HEK293 (cell line): ENCODE data around the gene CAPN12.
A peak's percentile ranks its signal among the peaks of the same experiment; 100 is the strongest.

ENCODE experiments used
- CTCF ChIA-PET: fragments of 350-600 bp; formaldehyde crosslinking; extraction: SDS; loops from one replicate; lab custom pipeline; 2021; ENCODE audit warnings: antibody characterized with exemption; lab: Yijun Ruan, JAX
- POLR2A ChIA-PET: fragments of 300-600 bp; formaldehyde crosslinking; extraction: SDS; loops from one replicate; lab custom pipeline; 2020; ENCODE audit warnings: antibody characterized with exemption, inconsistent platforms; lab: Yijun Ruan, JAX
- H3K27ac ChIP-seq: fragments of 200-500 bp; sonication (Bioruptor generic); 2 replicates; pipeline ENCODE4 v1.5.1; 2014; ENCODE audit warnings: low read depth, low read length, control low read depth, inconsistent platforms; ENCODE audit errors: extremely low read depth
- H3K36me3 ChIP-seq, 2 experiments: fragments of 200-500 bp in 1 of 2; sonication (Bioruptor generic) in 1 of 2; 1 replicate in 1 of 2; 2 replicates in 1 of 2; pipeline ENCODE4 v1.5.1; 2014 to 2017; ENCODE audit warnings: inconsistent platforms in 2 of 2, low read length in 2 of 2; ENCODE audit not compliant: control insufficient read depth in 2 of 2, insufficient read depth in 1 of 2
- H3K4me1 ChIP-seq: fragments of 200-500 bp; sonication (Bioruptor generic); 2 replicates; pipeline ENCODE4 v1.5.1; 2014; ENCODE audit warnings: mild to moderate bottlenecking, low read length, inconsistent platforms; ENCODE audit not compliant: control insufficient read depth, insufficient read depth
- H3K4me3 ChIP-seq: 2 replicates; pipeline ENCODE4 v1.5.1; 2011; ENCODE audit warnings: low read depth, mild to moderate bottlenecking, control low read depth, low read length, moderate library complexity
- H3K9me3 ChIP-seq: fragments of 200-500 bp; sonication (Bioruptor generic); 2 replicates; pipeline ENCODE4 v1.5.1; 2014; ENCODE audit warnings: low read depth, low read length, inconsistent platforms; ENCODE audit not compliant: control insufficient read depth, insufficient read depth
- ELK4 ChIP-seq: IDR thresholded peaks from 2 replicates; pipeline ENCODE4 v1.6.1; 2011; ENCODE audit warnings: mild to moderate bottlenecking, low read depth, low read length, borderline replicate concordance
- HOXD13 ChIP-seq: sonication (generic); formaldehyde crosslinking; IDR thresholded peaks from 2 replicates; pipeline ENCODE4 v1.8.0; 2022; ENCODE audit warnings: missing genetic modification reagents, borderline replicate concordance
- INSM2 ChIP-seq: fragments of 450-650 bp; formaldehyde crosslinking; IDR thresholded peaks from 2 replicates; pipeline ENCODE4 v1.5.1; 2016; ENCODE audit warnings: missing biosample characterization, missing genetic modification characterization
- KLF1 ChIP-seq: fragments of 450-650 bp; formaldehyde crosslinking; IDR thresholded peaks from 2 replicates; pipeline ENCODE4 v1.5.1; 2016; ENCODE audit warnings: missing biosample characterization, missing genetic modification characterization
- KLF7 ChIP-seq: fragments of 450-650 bp; formaldehyde crosslinking; IDR thresholded peaks from 2 replicates; pipeline ENCODE4 v1.5.1; 2016; ENCODE audit warnings: missing biosample characterization, missing genetic modification characterization, borderline replicate concordance
- SCRT2 ChIP-seq: fragments of 450-650 bp; formaldehyde crosslinking; IDR thresholded peaks from 2 replicates; pipeline ENCODE4 v1.5.1; 2016; ENCODE audit warnings: missing biosample characterization, missing genetic modification characterization
- TCF7L2 ChIP-seq: IDR thresholded peaks from 2 replicates; pipeline ENCODE4 v1.6.1; 2011; ENCODE audit warnings: low read depth, mild to moderate bottlenecking, inconsistent platforms, low read length, moderate library complexity, borderline replicate concordance
- ZBTB1 ChIP-seq: fragments of 450-650 bp; formaldehyde crosslinking; IDR thresholded peaks from 2 replicates; pipeline ENCODE4 v1.5.1; 2016; ENCODE audit warnings: missing biosample characterization, missing genetic modification characterization
- ZBTB7A ChIP-seq: fragments of 450-650 bp; formaldehyde crosslinking; IDR thresholded peaks from 2 replicates; pipeline ENCODE4 v1.5.1; 2016; ENCODE audit warnings: low read depth, missing biosample characterization, missing genetic modification characterization
- ZNF266 ChIP-seq: fragments of 450-650 bp; formaldehyde crosslinking; IDR thresholded peaks from 2 replicates; pipeline ENCODE4 v1.5.1; 2016; ENCODE audit warnings: missing biosample characterization, missing genetic modification characterization, low read depth
- ZNF394 ChIP-seq: fragments of 450-650 bp; formaldehyde crosslinking; IDR thresholded peaks from 2 replicates; pipeline ENCODE4 v1.5.1; 2016; ENCODE audit warnings: missing biosample characterization, missing genetic modification characterization, mild to moderate bottlenecking, moderate library complexity, borderline replicate concordance
- ZNF423 ChIP-seq: fragments of 450-650 bp; formaldehyde crosslinking; IDR thresholded peaks from 2 replicates; pipeline ENCODE4 v1.5.1; 2016; ENCODE audit warnings: missing biosample characterization, missing genetic modification characterization
- ZNF501 ChIP-seq: fragments of 450-650 bp; formaldehyde crosslinking; IDR thresholded peaks from 2 replicates; pipeline ENCODE4 v1.5.1; 2016; ENCODE audit warnings: missing biosample characterization, missing genetic modification characterization
- ZNF510 ChIP-seq: fragments of 450-650 bp; formaldehyde crosslinking; IDR thresholded peaks from 2 replicates; pipeline ENCODE4 v1.5.1; 2018; ENCODE audit warnings: mild to moderate bottlenecking, missing genetic modification characterization, missing biosample characterization; ENCODE audit not compliant: insufficient replicate concordance
- ZNF514 ChIP-seq: fragments of 450-650 bp; formaldehyde crosslinking; IDR thresholded peaks from 2 replicates; pipeline ENCODE4 v1.5.1; 2016; ENCODE audit warnings: missing biosample characterization, missing genetic modification characterization
- ZNF658 ChIP-seq: fragments of 450-650 bp; formaldehyde crosslinking; IDR thresholded peaks from 2 replicates; pipeline ENCODE4; 2016; ENCODE audit warnings: missing biosample characterization, missing genetic modification characterization
- ZNF701 ChIP-seq: fragments of 450-650 bp; formaldehyde crosslinking; IDR thresholded peaks from 2 replicates; pipeline ENCODE4 v1.5.1; 2016; ENCODE audit warnings: missing biosample characterization, missing genetic modification characterization
- ZNF837 ChIP-seq: fragments of 450-650 bp; formaldehyde crosslinking; IDR thresholded peaks from 2 replicates; pipeline ENCODE4 v1.5.1; 2016; ENCODE audit warnings: missing biosample characterization, missing genetic modification characterization
- ZSCAN5A ChIP-seq: fragments of 450-650 bp; formaldehyde crosslinking; IDR thresholded peaks from 2 replicates; pipeline ENCODE4 v1.5.1; 2016; ENCODE audit warnings: missing biosample characterization, missing genetic modification characterization
- TF ChIP-seq, protein P1 (sequence below): fragments of 450-650 bp; formaldehyde crosslinking; IDR thresholded peaks from 2 replicates; pipeline ENCODE4 v1.5.1; 2016; ENCODE audit warnings: missing biosample characterization, missing genetic modification characterization
- TF ChIP-seq, protein P2 (sequence below): fragments of 450-650 bp; formaldehyde crosslinking; IDR thresholded peaks from 2 replicates; pipeline ENCODE4 v1.5.1; 2016; ENCODE audit warnings: missing biosample characterization, missing genetic modification characterization, borderline replicate concordance
- TF ChIP-seq, protein P3 (sequence below): fragments of 450-650 bp; formaldehyde crosslinking; IDR thresholded peaks from 2 replicates; pipeline ENCODE4 v1.5.1; 2016; ENCODE audit warnings: missing biosample characterization, missing genetic modification characterization

The CAPN12 gene

GRCh38 chr19:38736413-38737280 lies 7.6 kb downstream of the CAPN12 start:
- Histone ChIP-seq H3K9me3 (no peaks in the 10 kb centered on the region), H3K27ac (no peak overlapping the region), H3K4me1 (peaks cover 5% of the 10 kb centered on the region), H3K36me3 (peaks cover 3 to 5% of the 10 kb centered on the region in 2 experiments; a peak in 2 of 3 replicates), H3K4me3 (peak overlapping the region; percentile 36)
- CTCF ChIA-PET, result interaction anchor here (0.5 to 0.8 kb wide), 2 partner anchors 112 to 126 kb away, joined by 3 read pairs; no protein-coding TSS in a partner anchor
- POLR2A ChIA-PET, result interaction anchor here (1.0 to 1.3 kb wide), 2 partner anchors 112 to 116 kb away, joined by 3 read pairs; no protein-coding TSS in a partner anchor
- no peak for TF ChIP-seq TCF7L2
- no peak for TF ChIP-seq ZNF514 (tag by site-specific recombination)
- TF ChIP-seq ZNF837 (tag by site-specific recombination), result no peak
- no peak for TF ChIP-seq HOXD13 (CRISPR knock-in tag)
- TF ChIP-seq KLF7 (tag by site-specific recombination), result no peak; the same call in 1 of the 2 replicates
- TF ChIP-seq ZNF701, result no peak
- TF ChIP-seq INSM2 (tag by site-specific recombination), result no peak
- no peak for TF ChIP-seq ELK4
- peak; percentile 16; the same call in 1 of the 2 replicates for TF ChIP-seq ZNF658
- TF ChIP-seq ZNF501 (tag by site-specific recombination), result no peak
- TF ChIP-seq ZNF423 (tag by site-specific recombination), result no peak
- TF ChIP-seq, protein P1, sequence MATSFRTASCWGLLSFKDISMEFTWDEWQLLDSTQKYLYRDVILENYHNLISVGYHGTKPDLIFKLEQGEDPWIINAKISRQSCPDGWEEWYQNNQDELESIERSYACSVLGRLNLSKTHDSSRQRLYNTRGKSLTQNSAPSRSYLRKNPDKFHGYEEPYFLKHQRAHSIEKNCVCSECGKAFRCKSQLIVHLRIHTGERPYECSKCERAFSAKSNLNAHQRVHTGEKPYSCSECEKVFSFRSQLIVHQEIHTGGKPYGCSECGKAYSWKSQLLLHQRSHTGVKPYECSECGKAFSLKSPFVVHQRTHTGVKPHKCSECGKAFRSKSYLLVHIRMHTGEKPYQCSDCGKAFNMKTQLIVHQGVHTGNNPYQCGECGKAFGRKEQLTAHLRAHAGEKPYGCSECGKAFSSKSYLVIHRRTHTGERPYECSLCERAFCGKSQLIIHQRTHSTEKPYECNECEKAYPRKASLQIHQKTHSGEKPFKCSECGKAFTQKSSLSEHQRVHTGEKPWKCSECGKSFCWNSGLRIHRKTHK (tag by site-specific recombination), result no peak
- no peak for TF ChIP-seq ZNF266 (tag by site-specific recombination)
- no peak for TF ChIP-seq ZNF510 (tag by site-specific recombination)
- no peak for TF ChIP-seq ZNF394 (tag by site-specific recombination)
- peak; percentile 97 for TF ChIP-seq ZBTB7A (tag by site-specific recombination)
- no peak; the same call in 1 of the 2 replicates for TF ChIP-seq ZBTB1
- TF ChIP-seq, protein P2, sequence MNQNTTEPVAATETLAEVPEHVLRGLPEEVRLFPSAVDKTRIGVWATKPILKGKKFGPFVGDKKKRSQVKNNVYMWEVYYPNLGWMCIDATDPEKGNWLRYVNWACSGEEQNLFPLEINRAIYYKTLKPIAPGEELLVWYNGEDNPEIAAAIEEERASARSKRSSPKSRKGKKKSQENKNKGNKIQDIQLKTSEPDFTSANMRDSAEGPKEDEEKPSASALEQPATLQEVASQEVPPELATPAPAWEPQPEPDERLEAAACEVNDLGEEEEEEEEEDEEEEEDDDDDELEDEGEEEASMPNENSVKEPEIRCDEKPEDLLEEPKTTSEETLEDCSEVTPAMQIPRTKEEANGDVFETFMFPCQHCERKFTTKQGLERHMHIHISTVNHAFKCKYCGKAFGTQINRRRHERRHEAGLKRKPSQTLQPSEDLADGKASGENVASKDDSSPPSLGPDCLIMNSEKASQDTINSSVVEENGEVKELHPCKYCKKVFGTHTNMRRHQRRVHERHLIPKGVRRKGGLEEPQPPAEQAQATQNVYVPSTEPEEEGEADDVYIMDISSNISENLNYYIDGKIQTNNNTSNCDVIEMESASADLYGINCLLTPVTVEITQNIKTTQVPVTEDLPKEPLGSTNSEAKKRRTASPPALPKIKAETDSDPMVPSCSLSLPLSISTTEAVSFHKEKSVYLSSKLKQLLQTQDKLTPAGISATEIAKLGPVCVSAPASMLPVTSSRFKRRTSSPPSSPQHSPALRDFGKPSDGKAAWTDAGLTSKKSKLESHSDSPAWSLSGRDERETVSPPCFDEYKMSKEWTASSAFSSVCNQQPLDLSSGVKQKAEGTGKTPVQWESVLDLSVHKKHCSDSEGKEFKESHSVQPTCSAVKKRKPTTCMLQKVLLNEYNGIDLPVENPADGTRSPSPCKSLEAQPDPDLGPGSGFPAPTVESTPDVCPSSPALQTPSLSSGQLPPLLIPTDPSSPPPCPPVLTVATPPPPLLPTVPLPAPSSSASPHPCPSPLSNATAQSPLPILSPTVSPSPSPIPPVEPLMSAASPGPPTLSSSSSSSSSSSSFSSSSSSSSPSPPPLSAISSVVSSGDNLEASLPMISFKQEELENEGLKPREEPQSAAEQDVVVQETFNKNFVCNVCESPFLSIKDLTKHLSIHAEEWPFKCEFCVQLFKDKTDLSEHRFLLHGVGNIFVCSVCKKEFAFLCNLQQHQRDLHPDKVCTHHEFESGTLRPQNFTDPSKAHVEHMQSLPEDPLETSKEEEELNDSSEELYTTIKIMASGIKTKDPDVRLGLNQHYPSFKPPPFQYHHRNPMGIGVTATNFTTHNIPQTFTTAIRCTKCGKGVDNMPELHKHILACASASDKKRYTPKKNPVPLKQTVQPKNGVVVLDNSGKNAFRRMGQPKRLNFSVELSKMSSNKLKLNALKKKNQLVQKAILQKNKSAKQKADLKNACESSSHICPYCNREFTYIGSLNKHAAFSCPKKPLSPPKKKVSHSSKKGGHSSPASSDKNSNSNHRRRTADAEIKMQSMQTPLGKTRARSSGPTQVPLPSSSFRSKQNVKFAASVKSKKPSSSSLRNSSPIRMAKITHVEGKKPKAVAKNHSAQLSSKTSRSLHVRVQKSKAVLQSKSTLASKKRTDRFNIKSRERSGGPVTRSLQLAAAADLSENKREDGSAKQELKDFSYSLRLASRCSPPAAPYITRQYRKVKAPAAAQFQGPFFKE (tag by site-specific recombination), result no peak
- no peak for TF ChIP-seq ZSCAN5A (tag by site-specific recombination)
- TF ChIP-seq KLF1 (tag by site-specific recombination), result peak; percentile 85
- TF ChIP-seq SCRT2 (tag by site-specific recombination), result no peak
- TF ChIP-seq, protein P3, sequence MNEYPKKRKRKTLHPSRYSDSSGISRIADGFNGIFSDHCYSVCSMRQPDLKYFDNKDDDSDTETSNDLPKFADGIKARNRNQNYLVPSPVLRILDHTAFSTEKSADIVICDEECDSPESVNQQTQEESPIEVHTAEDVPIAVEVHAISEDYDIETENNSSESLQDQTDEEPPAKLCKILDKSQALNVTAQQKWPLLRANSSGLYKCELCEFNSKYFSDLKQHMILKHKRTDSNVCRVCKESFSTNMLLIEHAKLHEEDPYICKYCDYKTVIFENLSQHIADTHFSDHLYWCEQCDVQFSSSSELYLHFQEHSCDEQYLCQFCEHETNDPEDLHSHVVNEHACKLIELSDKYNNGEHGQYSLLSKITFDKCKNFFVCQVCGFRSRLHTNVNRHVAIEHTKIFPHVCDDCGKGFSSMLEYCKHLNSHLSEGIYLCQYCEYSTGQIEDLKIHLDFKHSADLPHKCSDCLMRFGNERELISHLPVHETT, result no peak
